Duodenal mucosa (tissue), 2 donors: Measurements from ENCODE around the gene RHOT1.
"Not testable (repeated sequence)": the region's sequence is repeated elsewhere in the genome, so short reads cannot be mapped to it uniquely, and the experiment has no call there.

Experiments used
- H3K27ac ChIP-seq: one replicate; pipeline ENCODE4 v1.7.0; 2013; ENCODE audit warnings: low read depth, low read length
- H3K27me3 ChIP-seq, 2 donors: one replicate each; pipeline ENCODE4 v1.7.0; 2013; ENCODE audit warnings: low read length in 2 of 2, control low read depth in 1 of 2; ENCODE audit not compliant: insufficient read depth in 2 of 2, control insufficient read depth in 1 of 2
- H3K36me3 ChIP-seq, 2 donors: one replicate each; pipeline ENCODE4 v1.7.0; 2013; ENCODE audit warnings: low read length in 2 of 2, control low read depth in 1 of 2; ENCODE audit not compliant: insufficient read depth in 2 of 2, control insufficient read depth in 1 of 2
- H3K4me1 ChIP-seq, 2 donors: one replicate each; pipeline ENCODE4 v1.7.0; 2013; ENCODE audit warnings: low read length in 2 of 2, control low read depth in 1 of 2; ENCODE audit not compliant: insufficient read depth in 2 of 2, control insufficient read depth in 1 of 2
- H3K4me3 ChIP-seq, 2 donors: one replicate each; pipeline ENCODE4 v1.7.0; 2013; ENCODE audit warnings: low read length in 2 of 2, low read depth in 1 of 2
- H3K9ac ChIP-seq, 2 donors: one replicate each; pipeline ENCODE4 v1.7.0; 2013; ENCODE audit warnings: low read length in 2 of 2, low read depth in 1 of 2
- H3K9me3 ChIP-seq, 2 donors: one replicate each; pipeline ENCODE4 v1.7.0; 2013; ENCODE audit warnings: low read length in 2 of 2, control low read depth in 1 of 2; ENCODE audit not compliant: control insufficient read depth in 1 of 2

Gene RHOT1

DNA sequence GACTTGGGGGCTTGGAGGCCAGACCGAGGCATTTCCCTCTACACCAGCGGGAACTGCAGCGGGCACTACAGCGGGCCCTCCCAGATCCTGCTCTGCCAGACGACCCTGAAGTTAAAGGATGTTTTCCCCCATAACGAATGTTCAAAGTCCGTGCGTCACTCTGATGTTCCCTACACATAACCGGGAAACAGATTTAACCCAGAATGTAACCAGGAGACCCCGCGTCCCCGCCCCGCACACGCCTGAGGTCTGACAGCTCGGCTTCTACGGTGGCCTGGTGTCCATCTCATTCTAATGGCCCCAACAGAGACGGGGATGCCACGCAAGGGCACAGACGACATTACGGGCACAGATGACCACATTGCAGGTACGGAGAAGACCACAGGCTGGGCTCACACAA is 31.7 kb upstream of the RHOT1 start:
- Histone ChIP-seq H3K27me3 (no peaks in the 10 kb centered on the region), H3K4me3 (no peak overlapping the region), H3K4me1 (peaks cover 4 to 11% of the 10 kb centered on the region in 2 donors), H3K9me3 (no peaks in the 10 kb centered on the region), H3K27ac (no peak overlapping the region), H3K9ac (no peak overlapping the region), H3K36me3 (no peaks in the 10 kb centered on the region)

DNA sequence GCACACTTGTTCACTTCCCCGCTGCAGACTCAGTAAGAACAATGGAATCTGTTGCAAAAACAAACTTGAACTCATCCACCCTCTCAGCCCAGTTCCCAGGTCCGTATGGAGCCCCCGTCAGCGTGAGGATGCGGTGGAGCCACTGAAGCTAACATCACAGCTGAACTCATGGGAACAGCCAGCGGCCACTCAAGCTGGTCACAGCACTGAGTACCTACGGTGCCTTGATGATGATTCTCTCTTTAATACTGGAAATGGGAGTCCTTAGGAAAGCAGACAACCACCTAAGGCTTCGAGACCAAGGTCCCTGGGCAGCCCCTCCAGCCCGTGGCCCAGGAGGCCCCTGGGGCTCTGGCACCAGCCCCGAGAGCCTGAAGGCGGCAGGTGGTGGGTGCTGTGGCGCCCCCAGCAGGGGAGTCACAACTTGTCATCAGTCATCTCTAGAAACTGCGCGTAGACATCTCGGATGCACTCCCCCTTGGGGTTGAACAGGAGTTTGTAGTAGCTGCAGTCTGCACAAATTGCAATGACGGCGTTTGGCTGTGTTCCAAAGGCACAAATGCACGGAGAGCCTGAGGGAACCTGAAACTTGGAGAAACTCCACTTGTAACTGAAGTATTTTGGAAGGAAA is 31.0 kb upstream of the RHOT1 start:
- H3K9me3 ChIP-seq, result no peaks in the 10 kb centered on the region
- H3K36me3 ChIP-seq, result no peaks in the 10 kb centered on the region
- no peak overlapping the region for H3K9ac ChIP-seq
- H3K4me1 ChIP-seq, result peaks cover 4 to 11% of the 10 kb centered on the region in 2 donors
- no peak overlapping the region for H3K27ac ChIP-seq
- no peak overlapping the region for H3K4me3 ChIP-seq
- H3K27me3 ChIP-seq, result no peaks in the 10 kb centered on the region

DNA sequence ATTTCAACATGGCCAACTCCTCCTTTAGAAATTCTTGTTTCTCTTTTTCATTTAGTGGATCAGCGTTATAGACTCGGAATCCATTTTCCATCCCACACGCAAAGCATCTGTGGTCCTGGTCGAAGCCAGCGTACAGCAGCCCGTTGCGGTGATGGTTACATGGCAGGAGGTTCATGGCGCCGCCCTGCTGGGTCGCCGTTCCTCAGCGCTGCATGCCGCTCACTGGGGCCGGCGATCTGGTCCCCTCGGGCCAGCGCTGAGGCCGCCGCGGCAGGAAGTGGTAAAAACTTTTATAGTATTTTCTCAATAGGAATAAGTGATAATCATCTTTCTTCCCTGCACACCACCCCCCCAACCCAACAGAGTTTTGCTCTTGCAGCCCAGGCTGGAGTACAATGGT is 29.9 kb upstream of the RHOT1 start:
- no peaks in the 10 kb centered on the region for H3K9me3 ChIP-seq
- H3K9ac ChIP-seq, result no peak overlapping the region
- H3K4me1 ChIP-seq, result peaks cover 4 to 11% of the 10 kb centered on the region in 2 donors
- no peak overlapping the region for H3K4me3 ChIP-seq
- H3K27me3 ChIP-seq, result no peaks in the 10 kb centered on the region
- H3K36me3 ChIP-seq, result no peaks in the 10 kb centered on the region
- no peak overlapping the region for H3K27ac ChIP-seq

DNA sequence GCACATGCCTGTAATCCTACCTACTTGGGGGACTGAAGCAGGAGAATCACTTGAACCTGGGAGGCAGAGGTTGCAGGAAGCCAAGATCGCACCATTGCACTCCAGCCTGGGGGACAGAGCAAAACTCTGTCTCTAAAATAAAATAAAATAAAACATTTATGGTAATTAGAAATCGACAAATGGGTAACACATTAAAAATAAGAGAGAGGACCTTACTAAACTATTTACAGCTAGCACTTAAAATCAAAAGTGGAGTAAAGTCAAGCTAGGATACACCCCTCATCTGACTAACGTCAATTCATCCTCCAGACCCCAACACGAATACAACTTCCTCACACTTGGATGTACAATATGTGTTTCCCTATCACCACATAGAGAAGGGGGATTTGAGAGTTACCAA is 27.8 kb upstream of the RHOT1 start:
- Histone ChIP-seq H3K4me3 (no peak overlapping the region), H3K9ac (no peak overlapping the region), H3K9me3 (no peaks in the 10 kb centered on the region), H3K36me3 (no peaks in the 10 kb centered on the region), H3K4me1 (peaks cover 4 to 11% of the 10 kb centered on the region in 2 donors), H3K27me3 (no peaks in the 10 kb centered on the region), H3K27ac (no peak overlapping the region)

DNA sequence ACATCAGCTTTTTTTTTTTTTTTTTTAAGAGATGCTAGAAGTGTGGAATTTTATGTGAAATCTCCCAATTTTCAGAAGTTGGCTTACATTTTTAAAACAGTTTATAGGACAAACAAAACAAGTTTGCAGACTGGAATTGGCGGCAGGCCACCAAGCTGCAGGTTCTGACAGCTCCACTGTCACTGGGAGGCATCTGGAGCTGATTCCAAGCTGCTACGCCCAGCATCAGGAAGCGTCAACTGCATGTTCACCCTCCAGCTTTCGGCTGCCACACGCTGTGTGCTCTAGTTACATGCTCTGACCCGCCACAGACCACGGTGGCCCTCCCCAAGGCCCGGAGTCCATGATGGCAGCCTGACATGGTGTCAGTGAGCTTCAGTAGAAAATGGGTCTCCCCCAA is 26.8 kb upstream of the RHOT1 start:
- H3K9ac ChIP-seq, H3K27ac ChIP-seq, H3K4me3 ChIP-seq, H3K27me3 ChIP-seq, H3K36me3 ChIP-seq, H3K9me3 ChIP-seq: not testable (repeated sequence)
- H3K4me1 ChIP-seq, result peaks cover 4 to 11% of the 10 kb centered on the region in 2 donors

DNA sequence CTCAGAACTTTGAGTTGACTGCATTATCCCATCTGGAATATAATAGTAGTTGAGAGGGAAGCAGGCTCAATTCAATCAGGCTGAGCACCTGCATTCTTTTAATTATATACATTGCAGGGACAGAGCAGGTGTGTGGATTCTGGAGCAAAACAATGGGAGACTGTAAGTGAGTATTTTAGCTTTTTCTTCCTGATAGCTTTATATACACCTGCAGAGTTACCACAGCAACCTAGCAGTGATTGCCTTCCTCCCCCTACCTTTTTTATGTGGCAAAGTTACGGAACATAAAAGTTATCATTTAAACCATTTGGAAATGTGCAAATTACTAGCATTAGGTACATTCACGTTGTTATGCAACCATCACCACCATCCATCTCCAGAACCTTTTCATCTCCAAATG is 25.4 kb upstream of the RHOT1 start:
- Histone ChIP-seq H3K36me3 (no peaks in the 10 kb centered on the region), H3K4me3 (no peak overlapping the region), H3K9me3 (peaks cover 0 to 3% of the 10 kb centered on the region in 2 donors), H3K9ac (no peak overlapping the region), H3K27ac (no peak overlapping the region), H3K4me1 (peaks cover under 1 to 2% of the 10 kb centered on the region in 2 donors), H3K27me3 (no peaks in the 10 kb centered on the region)

DNA sequence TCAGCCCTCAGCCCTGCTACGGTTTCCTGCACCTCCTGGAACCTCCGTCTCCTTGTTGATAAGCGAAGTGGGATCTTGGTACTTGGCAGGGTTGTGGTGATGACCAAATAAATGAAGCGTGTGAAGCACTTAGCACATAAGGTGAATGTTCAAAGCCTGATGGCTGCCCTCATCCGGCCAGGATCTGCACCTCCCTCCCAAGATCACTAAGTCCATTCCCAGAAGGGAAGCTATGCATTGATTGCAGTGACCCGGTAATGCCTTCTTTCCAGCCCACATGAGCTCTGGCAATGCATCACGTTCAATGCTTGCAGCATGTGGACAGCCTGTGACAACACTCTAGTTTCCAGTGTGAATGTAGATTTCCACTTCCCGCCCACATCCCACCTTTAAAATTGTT is 24.9 kb upstream of the RHOT1 start:
- H3K27me3 ChIP-seq, result no peaks in the 10 kb centered on the region
- no peak overlapping the region for H3K4me3 ChIP-seq
- no peak overlapping the region for H3K9ac ChIP-seq
- H3K4me1 ChIP-seq, result no peaks in the 10 kb centered on the region
- no peaks in the 10 kb centered on the region for H3K36me3 ChIP-seq
- no peak overlapping the region for H3K27ac ChIP-seq
- H3K9me3 ChIP-seq, result peaks cover 0 to 3% of the 10 kb centered on the region in 2 donors

DNA sequence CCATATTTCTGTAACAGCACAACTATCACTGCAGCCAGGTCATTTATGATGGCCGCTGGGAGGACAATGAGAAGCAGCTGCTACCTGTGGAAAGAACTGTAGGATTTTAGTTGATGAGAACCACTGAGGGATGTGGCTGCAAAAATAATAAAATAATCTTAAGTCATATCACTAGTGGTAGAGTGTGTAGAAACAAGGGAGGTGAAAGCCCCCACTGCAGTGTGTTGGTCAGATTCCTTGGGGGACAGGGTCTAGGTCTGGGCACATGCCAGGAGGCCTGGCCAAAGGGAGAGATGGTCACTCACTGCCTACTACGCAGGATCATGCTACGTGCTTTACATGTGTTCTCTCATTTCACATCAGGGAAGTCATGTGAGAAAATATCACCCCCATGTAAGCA is 24.2 kb upstream of the RHOT1 start:
- H3K27ac ChIP-seq, H3K36me3 ChIP-seq, H3K9me3 ChIP-seq, H3K4me1 ChIP-seq, H3K4me3 ChIP-seq, H3K27me3 ChIP-seq, H3K9ac ChIP-seq: not testable (repeated sequence)

DNA sequence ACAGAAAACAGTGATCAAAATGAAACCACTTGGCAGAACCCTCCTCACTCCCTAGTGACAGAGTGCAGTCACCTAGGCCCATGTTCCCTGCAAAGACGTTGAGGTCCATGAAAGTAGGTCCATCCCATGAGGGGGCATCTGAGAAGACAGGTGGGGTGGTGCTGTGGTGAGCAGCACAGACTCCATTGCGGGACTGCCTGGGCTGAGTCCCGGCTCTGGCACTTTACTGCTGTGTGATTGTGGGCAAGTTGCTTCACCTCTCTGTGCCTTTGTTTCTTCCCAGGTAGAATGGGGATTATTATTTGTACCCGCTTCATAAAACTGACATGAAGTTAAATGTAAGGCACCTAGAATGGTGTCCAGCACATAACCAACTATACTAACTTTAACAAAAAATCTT is 23.5 kb upstream of the RHOT1 start:
- no peak overlapping the region for H3K27ac ChIP-seq
- no peak overlapping the region for H3K9ac ChIP-seq
- H3K9me3 ChIP-seq, result peaks cover 0 to 3% of the 10 kb centered on the region in 2 donors
- no peaks in the 10 kb centered on the region for H3K4me1 ChIP-seq
- H3K4me3 ChIP-seq, result no peak overlapping the region
- no peaks in the 10 kb centered on the region for H3K36me3 ChIP-seq
- H3K27me3 ChIP-seq, result no peaks in the 10 kb centered on the region

DNA sequence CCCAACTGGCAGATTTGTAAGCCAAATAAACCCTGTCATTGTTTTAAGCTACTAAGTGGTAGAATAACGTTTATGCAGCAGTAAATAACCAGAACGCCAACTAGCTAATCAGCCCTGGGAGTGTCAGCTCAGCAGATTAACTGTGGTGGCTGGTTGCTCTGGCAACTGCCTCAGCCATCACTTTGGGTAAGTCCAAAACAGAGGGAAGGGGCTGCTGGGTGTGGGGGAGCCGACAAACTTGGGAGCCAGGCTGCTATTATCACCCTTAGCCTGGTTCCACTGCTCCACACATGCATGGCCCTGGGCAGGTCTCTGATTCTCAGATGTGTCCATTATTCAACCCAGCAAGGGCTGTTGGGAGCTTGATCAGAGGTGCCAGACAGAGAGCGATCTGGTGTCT is 22.2 kb upstream of the RHOT1 start:
- Histone ChIP-seq H3K36me3 (no peaks in the 10 kb centered on the region), H3K27ac (no peak overlapping the region), H3K9me3 (peaks cover 0 to 3% of the 10 kb centered on the region in 2 donors), H3K27me3 (no peaks in the 10 kb centered on the region), H3K4me3 (no peak overlapping the region), H3K9ac (no peak overlapping the region), H3K4me1 (peaks cover 5 to 7% of the 10 kb centered on the region in 2 donors)

DNA sequence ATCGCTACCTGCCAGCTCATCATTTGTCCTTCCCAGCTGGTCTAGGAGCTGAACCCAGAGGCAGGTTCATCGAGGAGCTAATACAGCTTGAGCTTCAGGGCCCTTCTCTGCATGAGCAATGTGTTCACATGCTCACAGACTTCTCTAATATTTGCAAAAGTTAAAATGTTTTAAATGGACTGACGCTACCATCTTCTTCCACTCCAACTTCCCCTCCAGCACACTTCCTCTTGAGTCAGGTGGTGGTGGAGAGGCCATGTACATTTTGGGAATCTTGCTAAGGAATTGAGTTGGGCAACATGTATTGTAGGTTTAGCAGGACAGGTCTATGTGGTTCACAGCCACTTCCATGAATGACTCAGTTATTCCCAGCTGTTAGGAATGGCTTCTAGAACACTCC is 21.6 kb upstream of the RHOT1 start:
- peaks cover 11 to 13% of the 10 kb centered on the region in 2 donors for H3K4me1 ChIP-seq
- no peaks in the 10 kb centered on the region for H3K36me3 ChIP-seq
- no peaks in the 10 kb centered on the region for H3K27me3 ChIP-seq
- peaks cover 0 to 3% of the 10 kb centered on the region in 2 donors for H3K9me3 ChIP-seq
- no peak overlapping the region for H3K4me3 ChIP-seq
- H3K9ac ChIP-seq, result no peak overlapping the region
- no peak overlapping the region for H3K27ac ChIP-seq
